ENCODE results near the gene ZNRF1. TPM values are rescaled to one million over a fixed set of nuclear protein-coding genes. Genes with fewer than 3 reads are reported as not detected.
"Not testable (repeated sequence)": the region's sequence is repeated elsewhere in the genome, so short reads cannot be mapped to it uniquely, and the experiment has no call there.

ZNRF1 gene
- total RNA-seq, 4 donors from 2014 or later, result 14.1 to 37.4 (median 19.4) TPM

GRCh38 chr16:74984194-74984528 lies 14.7 kb upstream of the ZNRF1 start:
- DNase-seq, result no peak
- Histone ChIP-seq H3K27ac (peak overlapping the region; percentile 73 to 85), H3K4me3 (peak overlapping the region; percentile 96 to 97), H3K27me3 (no peaks in the 10 kb centered on the region), H3K4me1 (no peaks in the 10 kb centered on the region), H3K36me3 (no peaks in the 10 kb centered on the region), H3K9me3 (no peaks in the 10 kb centered on the region)
- TF ChIP-seq POLR2A (IDR thresholded peaks at IDR 0.05), result no peak
- TF ChIP-seq CTCF (IDR thresholded peaks at IDR 0.05), result no peak
- intact Hi-C loops (cut with DNase I; ENCODE audit: low total_unique reads), result no loop called here

GRCh38 chr16:74984529-74985296 lies 14.1 kb upstream of the ZNRF1 start, which contains the start of gene WDR59:
Gene WDR59, minus strand, starts transcription at chr16:74985123. Its CDS starts 106 bp downstream, at chr16:74985017.
- peak; percentile 99 to 100 for DNase-seq
- peak within 1 kb of the TSS; percentile 73 to 85 for H3K27ac ChIP-seq
- no peaks in the 10 kb centered on the region for H3K27me3 ChIP-seq
- no peaks in the 10 kb centered on the region for H3K4me1 ChIP-seq
- H3K4me3 ChIP-seq, result peak within 1 kb of the TSS; percentile 96 to 97
- H3K9me3 ChIP-seq, result no peaks in the 10 kb centered on the region
- no peak for TF ChIP-seq CTCF (IDR thresholded peaks at IDR 0.05)
- peak; percentile 22 to 60 for TF ChIP-seq POLR2A (IDR thresholded peaks at IDR 0.05)
- no peaks in the 10 kb centered on the region for H3K36me3 ChIP-seq
- intact Hi-C loops (cut with DNase I; ENCODE audit: low total_unique reads), result no loop called here

GRCh38 chr16:74987027-74987681 lies 11.7 kb upstream of the ZNRF1 start:
- Histone ChIP-seq H3K36me3 (no peaks in the 10 kb centered on the region), H3K27ac (no peak overlapping the region), H3K9me3 (no peaks in the 10 kb centered on the region), H3K27me3 (no peaks in the 10 kb centered on the region), H3K4me1 (no peaks in the 10 kb centered on the region), H3K4me3 (no peak overlapping the region)
- no peak for TF ChIP-seq CTCF (IDR thresholded peaks at IDR 0.05)
- no peak for TF ChIP-seq POLR2A (IDR thresholded peaks at IDR 0.05)
- intact Hi-C loops (cut with DNase I; ENCODE audit: low total_unique reads), result no loop called here
- DNase-seq, result no peak

GRCh38 chr16:74989864-74990263 lies 9.0 kb upstream of the ZNRF1 start:
- H3K27ac ChIP-seq; H3K4me3 ChIP-seq; H3K27me3 ChIP-seq; intact Hi-C loops (cut with DNase I; ENCODE audit: low total_unique reads); DNase-seq; H3K9me3 ChIP-seq; H3K36me3 ChIP-seq; H3K4me1 ChIP-seq: not testable (repeated sequence)

- no peaks in the 10 kb centered on the region for H3K36me3 ChIP-seq
- intact Hi-C loops (cut with DNase I; ENCODE audit: low total_unique reads), result no loop called here
- no peaks in the 10 kb centered on the region for H3K4me1 ChIP-seq
- peak overlapping the region; percentile 76 to 82 for H3K27ac ChIP-seq
- DNase-seq, result no peak
- no peaks in the 10 kb centered on the region for H3K9me3 ChIP-seq
- no peak for TF ChIP-seq POLR2A (IDR thresholded peaks at IDR 0.05)
- no peak for TF ChIP-seq CTCF (IDR thresholded peaks at IDR 0.05)
- H3K4me3 ChIP-seq, result no peak overlapping the region
- H3K27me3 ChIP-seq, result no peaks in the 10 kb centered on the region
Measured at GRCh38 chr16:74990832-74991231, 8.0 kb upstream of the ZNRF1 start.
